Heart left ventricle (tissue), 13 donors: ENCODE results near the gene PCSK5.

Source experiments
- POLR2A ChIP-seq, 2 donors: fragments of 450-650 bp; IDR thresholded peaks; one replicate each; pipeline ENCODE4 v1.6.1; 2017; ENCODE audit warnings: antibody characterized with exemption in 2 of 2, mild to moderate bottlenecking in 2 of 2, moderate library complexity in 2 of 2
- TF ChIP-seq, protein P1 (sequence below), 12 donors: fragments of 200-600 bp; sonication (generic) in 4 of 12; IDR thresholded peaks; one replicate each; pipeline versions ENCODE4 v1.5.0 to v1.8.0; 2018 to 2022; ENCODE audit warnings: antibody characterized with exemption in 12 of 12, mild to moderate bottlenecking in 5 of 12
- donor health status: ischemic (EF 13 %, LVEDD 7.1; RV severe dilation, severe dysfunction).
- donor health status: DM: no; HTN: yes; CAD: no.
- donor health status: DM: no; HTN: no; CAD: no.
- donor health status: ischemic (EF 25% LVEDD 6.9; RV normal size, moderate dysfunction).
- donor health status: ischemic (EF 25% LVEDD 5.7; RV mildly dilated, moderate dysfunction).
- donor health status: ischemic (EF 35%, LVEDD 5.7; RV mildly dilated, moderate dysfunction).
- donor health status: nonischemic (EF 11% LVEDD 7.7; RV severe dilation, severe dysfunction).
- donor health status: DM: yes; HTN: yes; CAD: no.
- donor health status: PGD.
- donor health status: ischemic (EF 29% LVEDD 5.4; RV normal size, mild dysfunction).
- donor health status: nonischemic (EF 23%, LVEDD 6.1; RV moderate dilation, normal function).

- TF ChIP-seq, protein P1, sequence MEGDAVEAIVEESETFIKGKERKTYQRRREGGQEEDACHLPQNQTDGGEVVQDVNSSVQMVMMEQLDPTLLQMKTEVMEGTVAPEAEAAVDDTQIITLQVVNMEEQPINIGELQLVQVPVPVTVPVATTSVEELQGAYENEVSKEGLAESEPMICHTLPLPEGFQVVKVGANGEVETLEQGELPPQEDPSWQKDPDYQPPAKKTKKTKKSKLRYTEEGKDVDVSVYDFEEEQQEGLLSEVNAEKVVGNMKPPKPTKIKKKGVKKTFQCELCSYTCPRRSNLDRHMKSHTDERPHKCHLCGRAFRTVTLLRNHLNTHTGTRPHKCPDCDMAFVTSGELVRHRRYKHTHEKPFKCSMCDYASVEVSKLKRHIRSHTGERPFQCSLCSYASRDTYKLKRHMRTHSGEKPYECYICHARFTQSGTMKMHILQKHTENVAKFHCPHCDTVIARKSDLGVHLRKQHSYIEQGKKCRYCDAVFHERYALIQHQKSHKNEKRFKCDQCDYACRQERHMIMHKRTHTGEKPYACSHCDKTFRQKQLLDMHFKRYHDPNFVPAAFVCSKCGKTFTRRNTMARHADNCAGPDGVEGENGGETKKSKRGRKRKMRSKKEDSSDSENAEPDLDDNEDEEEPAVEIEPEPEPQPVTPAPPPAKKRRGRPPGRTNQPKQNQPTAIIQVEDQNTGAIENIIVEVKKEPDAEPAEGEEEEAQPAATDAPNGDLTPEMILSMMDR (IDR thresholded peaks at IDR 0.05), result no peak
- TF ChIP-seq POLR2A (IDR thresholded peaks at IDR 0.05), result no peak
Measured at GRCh38 chr9:76342201-76342600, 451.7 kb downstream of the PCSK5 start.
